ENCODE measurements around the gene PHLPP1.
"Not testable (repeated sequence)": the region's sequence is repeated elsewhere in the genome, so short reads cannot be mapped to it uniquely, and the experiment has no call there.

Gene PHLPP1
- 25.8 to 37.1 (median 29.9) reads per million in 4 experiments for total RNA-seq

DNA sequence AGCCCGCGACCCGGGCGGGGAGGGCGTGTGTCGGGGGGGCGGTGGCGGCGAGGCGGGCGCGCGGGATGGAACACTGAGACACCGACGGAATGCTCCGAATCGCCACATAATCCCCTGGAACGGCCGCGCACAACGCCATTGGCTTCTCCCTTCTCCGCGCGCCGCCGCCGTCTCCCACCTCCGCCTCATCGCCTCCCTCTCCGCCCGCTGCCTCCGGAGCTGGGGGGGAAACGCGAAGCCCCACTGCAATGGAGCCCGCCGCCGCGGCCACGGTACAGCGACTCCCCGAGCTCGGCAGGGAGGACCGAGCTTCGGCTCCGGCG lies at the start of gene PHLPP1:
Gene PHLPP1, plus strand, starts transcription at position 106 of the 323 bp plus-strand sequence. Its CDS starts 143 bp downstream, at position 249.
- no peak for DNase-seq

DNA sequence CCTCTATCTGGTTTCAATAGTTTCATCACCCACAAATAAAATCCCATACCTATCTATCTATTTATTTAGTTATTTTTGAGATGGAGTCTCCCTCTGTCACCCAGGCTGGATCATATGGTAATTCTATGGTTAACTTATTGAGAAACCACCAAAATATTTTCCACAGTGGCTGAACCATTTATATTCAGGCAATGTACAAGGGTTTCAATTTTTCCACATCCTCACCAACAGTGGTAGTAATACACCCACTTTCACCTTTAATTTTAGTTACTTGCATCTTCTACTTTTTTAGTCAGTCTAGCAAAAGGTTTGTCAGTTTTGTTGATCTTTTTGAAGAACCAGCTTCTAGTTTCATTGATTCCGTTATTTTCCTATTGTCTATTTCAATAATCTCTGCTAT lies 46.1 kb upstream of the PHLPP1 start:
- no peak for DNase-seq

DNA sequence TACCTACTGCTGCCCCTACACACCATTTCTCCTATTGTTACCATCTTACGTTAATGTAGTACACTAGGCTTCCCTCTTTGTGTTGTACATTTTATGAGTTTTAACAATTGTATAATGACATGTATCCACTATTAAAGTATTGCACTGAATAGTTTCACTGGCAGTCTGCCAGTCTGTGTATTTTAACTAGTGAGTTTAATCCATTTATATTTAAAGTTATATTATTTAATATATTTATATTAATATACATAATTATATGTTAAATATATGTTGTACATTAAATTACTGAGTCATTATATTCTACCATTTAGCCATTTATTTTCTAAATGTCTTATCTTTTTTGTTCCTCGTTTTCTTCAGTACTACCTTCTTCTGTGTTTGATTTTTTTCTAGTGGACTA lies 44.8 kb upstream of the PHLPP1 start:
- DNase-seq = no peak

DNA sequence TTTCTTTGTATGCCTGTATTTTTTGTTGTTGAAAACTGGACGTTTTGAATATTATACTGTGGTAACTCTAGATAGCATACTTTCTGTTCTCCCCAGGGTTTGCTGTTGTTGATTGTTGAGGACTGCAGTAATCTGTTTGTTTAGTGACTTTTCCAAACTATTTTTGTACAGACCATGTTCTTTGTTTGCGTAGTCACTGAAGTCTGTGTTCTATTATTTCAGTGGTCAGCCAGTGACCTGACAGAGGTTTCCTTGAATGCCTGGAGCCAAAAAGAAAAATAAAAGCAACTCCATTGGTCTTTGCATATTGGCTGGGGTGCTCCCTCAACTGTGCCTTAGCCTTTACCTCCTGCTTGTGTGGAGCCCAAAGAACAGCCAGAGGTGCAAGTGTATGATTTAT lies 42.7 kb upstream of the PHLPP1 start:
- DNase-seq = no peak

DNA sequence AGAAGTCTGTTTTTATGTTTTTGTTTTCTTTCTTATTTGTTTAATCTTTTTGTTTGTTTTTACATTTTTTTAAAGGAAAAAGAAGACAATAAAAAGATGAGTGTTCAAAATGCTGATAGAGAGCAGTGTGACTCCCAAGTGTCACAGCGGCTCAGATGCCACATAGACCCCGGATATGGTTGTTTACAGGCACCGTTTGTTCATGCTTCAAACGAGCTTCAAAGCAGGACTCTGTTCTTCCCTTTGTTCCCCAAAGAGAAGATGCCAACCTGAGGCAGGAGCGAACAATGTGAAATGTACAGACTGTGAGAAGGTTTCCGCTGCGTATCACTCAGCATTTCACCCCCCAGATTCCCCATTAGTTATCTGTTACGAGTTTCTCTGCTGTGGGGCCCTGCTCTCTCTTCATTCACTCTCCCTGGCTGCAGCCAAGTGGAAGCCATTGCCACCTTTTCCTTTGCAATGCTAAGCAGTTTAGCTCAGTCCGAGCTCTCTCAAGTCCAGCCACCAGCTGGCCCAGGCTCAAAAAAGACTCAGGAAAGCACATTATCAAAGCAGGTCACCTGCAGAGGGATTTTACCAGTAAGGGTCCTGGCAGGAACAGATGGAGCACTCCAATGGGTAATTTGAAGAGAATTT lies 36.4 kb upstream of the PHLPP1 start:
- DNase-seq = no peak

DNA sequence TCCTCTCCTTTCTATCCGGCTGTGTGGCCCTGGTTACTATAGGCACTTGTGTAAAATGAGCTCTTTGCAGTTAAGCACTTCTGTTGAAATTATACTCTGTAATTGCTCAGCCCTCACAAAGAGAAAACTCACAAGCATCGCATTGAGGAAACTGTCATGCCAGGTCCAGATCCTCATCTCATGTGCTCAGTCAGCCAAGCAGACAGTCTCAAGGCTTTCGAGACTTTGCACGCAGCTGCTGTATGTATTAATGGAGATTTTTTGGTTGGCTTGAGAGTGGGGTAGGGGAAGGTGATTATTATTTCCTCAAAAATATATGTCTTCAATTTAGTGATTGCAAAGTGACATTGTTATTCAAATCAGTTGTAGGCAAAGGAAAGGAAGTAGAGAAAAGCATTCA lies 33.0 kb upstream of the PHLPP1 start:
- DNase-seq = no peak

DNA sequence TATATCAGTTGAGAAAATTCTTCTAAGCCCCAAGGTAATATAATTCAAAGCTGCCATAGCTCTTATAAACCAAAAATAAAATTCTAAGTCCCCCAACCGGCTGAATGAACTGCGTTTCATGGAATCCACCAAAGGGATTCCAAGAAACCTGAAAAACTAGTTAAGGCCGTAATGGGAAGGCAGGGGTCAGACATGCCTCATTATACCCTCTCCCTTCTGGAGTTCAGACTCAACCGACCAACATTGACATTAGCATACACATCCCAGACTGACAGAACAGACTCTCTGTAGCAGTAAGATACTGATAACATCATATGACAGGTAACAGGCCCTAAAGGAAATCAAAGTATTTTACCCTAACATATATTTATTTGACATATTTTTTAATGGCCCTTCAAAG lies 31.4 kb upstream of the PHLPP1 start:
- DNase-seq = no peak

DNA sequence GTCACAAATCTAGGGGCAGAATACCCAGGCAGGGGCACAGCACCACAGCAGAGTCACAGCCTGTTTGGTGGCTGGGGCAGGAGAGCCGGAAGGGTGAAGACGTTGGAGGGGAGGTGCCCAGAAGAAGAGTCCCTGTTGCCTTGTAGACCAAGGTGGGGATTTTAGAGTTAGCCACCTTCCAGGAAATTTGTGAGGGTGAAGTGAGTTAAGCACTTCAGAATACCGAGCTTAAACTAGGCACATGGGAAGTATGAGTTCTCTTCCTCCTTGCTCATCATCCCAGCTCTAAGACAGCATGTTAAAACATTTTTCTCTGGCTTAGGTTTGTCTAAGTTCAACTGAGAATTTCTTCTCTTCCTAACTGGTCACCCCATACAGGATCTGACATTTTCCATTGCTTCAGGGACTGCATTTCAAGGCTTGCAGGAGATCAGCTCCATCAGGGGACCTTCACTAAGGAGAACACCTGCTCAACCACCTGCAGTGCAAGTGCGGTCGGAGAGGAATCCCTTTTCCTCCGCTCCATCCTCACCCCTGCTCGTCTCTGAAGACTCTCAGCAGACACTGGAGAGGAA lies 26.5 kb upstream of the PHLPP1 start:
- DNase-seq = no peak

DNA sequence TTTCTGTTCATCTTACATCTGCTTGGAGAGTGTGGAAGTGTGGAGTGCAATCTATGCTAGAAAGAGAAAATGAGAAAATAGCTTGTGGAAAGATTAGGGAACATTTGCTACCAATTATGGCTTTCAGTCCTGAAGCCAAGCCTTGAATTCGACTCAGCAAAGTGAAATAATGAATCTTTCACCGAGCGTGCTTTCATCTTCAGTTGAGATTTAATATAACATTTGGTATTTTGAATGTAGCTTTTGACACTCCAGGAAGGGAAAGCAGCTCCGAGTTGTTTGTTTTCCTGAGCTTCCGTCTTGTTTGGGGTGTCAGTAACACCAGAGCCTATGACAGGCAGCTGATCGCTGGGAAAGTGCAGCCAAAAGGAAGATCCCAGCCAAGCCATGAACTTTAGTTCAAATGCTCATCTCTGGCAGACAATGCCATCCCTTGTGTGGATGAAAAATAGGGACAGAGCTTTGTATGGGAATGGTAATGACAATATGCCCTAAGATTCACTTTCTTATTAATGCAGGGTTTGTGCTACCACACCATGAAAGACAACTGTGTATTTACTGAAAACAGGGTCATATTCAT lies 25.0 kb upstream of the PHLPP1 start:
- no peak for DNase-seq

DNA sequence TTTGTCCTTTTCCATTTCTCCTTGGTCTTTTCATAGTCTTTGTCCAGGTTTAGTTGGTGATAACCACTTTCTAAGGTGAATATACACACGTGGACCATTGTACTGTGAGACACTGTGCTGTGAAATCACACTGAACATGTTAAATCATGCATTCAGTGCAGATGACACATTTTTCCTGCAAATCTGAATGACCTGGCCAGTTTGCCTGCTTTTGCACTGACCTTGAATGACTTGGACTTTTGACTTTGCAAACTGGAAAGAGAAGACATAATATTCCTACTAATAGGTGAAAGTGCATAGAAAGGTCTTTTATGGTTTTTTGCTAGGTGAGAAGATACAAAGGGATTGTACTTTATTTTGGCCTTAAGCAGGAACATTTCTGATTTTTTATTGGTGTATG lies 21.7 kb upstream of the PHLPP1 start:
- no peak for DNase-seq

DNA sequence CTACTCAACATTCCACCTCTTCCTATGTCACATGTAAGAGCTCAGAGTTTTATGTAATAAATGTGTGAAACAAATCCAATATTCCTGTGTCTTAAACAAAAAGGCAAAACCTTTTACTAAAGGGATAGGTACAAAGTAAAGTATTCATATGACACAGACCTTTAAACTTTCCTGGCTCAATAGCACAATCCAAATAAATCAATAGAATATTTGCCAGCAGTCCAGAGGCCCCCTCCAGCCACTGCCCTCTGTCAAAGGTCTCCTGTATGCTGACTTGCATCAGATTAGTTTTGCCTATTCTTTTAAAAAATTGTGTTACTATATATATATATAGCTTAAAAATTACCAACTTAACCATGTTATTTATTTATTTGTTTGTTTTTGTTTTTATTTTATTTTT lies 17.7 kb upstream of the PHLPP1 start:
- DNase-seq = no peak

DNA sequence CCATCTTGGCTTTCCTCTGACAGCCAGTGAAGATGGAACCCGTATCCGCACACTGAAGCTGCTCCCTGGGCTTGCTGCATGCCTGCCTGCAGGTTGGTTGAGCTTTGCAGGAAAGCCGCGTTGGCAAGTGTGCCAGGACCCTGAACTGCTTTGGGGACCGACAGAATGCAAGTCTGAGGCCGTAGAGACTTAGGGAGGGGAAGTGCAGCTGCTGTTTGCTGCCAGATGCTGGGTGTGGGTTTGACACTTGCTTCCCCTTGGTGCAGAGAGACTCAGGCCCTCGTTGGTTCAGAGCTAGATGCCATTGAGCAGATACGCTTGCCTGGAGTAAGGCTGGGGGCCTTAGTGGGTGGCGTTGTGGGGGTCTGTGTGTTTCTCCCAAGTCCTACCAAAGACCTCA lies 13.1 kb upstream of the PHLPP1 start:
- DNase-seq = no peak

DNA sequence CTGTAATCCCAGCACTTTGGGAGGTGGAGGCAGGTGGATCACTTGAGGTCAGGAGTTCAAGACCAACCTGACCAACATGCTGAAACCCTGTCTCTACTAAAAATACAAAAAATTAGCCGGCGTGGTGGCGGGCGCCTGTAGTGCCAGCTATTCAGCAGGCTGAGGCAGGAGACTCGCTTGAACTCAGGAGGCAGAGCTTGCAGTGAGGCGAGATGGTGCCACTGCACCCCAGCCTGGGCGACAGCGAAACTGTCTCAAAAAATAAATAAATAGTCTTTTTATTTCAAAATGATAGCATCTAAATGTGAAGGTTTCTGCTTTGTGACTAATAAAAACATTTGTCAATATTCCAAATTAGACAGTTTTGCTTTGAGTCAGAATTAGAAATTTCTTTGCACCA lies 8.5 kb upstream of the PHLPP1 start:
- DNase-seq = not testable (repeated sequence)

DNA sequence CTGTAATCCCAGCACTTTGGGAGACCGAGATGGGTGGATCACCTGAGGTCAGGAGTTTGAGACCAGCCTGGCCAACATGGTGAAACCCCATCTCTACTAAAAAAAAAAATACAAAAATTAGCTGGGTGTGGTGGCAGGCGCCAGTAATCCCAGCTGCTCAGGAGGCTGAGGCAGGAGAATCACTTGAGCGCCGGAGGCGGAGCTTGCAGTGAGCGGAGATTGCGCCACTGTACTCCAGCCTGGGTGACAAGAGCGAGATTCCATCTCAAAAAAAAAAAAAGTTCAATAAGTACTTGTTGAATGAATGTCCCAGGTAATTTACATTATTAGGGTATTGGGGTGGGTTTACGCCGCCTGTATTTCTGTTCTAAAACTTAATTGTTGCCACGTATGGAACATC lies 5.4 kb upstream of the PHLPP1 start:
- DNase-seq = not testable (repeated sequence)

DNA sequence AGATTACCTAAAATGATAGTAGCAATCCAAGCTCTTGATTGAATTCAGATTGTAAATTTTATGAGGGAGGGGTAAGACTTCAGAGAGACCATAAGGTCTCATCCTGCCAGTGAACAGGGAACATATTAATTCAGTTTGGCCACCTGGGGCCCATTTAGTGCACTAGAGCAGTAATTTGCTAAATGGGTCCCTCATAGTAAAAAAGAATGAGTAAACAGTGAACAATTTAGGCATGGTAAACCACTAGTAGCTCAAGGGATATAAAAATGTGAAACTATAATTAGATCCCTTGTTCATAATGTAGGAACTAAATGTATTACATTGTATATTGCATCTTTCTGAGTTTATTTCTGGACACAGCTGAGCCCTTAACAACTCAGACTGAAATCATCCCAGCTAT lies 4.9 kb upstream of the PHLPP1 start:
- no peak for DNase-seq

DNA sequence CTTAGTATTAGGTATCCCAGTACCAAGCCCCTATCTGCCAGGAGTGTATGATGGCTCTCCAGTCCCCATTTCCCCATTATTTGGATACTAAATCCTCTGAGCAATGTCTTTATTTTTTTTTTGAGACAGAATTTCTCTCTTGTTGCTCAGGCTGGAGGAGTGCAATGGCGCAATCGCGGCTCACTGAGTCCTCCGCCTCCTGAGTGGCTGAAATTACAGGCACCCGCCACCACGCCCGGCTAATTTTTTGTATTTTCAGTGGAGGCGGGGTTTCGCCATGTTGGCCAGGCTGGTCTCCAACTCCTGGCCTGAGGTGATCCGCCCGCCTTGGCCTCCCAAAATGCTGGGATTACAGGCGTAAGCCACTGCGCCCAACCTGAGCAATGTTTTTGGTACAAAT lies 3.6 kb upstream of the PHLPP1 start:
- no peak for DNase-seq

DNA sequence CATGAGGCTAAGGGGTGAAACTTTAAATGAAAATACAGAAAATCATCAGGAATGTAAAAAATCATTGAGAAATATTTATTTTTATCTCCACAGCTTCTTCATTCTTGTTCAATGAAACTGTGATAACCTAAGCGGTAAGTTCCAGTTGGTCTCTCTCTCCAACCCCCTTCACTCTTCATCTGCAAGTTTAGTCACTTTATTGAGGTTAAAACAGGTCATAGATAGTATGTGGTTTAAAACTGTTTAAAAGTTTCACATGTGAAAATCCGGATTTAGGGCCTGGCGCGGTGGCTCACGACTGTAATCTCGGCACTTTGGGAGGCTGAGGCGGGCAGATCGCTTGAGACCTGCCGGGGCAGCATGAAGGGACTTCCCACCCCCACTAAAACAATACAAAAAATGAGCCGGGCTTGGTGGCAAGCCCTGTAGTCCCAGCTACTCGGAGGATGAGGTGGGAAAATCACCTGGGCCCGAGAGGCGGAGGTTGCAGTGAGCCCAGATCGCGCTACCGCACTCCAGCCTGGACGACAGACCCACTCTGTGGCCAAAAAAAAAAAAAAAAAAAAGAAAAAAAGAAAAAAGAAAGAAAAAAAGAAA lies 1.6 kb upstream of the PHLPP1 start:
- no peak for DNase-seq

DNA sequence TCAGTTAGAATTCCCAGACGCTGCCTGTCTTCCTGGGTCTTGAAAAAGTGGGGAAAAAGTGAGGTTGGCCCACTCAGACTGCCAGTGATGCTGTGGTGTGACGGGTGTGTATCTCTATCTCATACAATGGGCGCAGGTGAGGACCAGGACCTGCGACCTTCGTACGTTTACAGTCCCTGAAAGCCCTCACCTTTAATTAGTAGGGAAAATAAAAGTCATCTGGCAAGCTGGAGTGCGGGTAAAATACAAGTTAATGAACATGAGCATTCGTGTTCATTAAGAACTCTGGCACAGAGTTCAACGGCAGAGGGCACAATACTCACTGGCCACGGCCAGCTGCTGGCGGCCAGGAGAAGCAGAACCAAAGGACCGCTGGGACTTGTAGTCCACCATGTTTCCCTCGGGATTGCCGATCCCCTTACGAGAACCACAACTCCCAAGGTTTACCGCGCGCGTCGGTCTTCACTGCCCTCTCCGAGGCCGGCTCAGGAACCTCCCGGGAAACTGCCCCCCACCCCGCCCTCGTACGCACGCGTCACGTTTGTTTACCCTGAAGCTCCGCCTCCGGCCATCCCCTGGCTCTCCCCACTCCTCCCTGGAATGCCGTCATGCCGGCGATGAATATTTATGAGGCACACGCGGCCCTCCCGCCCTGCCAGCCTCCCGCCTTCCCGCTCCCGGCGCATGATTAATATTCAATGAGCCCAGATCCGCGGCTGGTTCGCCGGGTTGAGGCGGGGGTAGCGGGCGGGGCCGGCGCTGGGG lies 488 bp upstream of the PHLPP1 start:
- DNase-seq = peak; percentile 91

DNA sequence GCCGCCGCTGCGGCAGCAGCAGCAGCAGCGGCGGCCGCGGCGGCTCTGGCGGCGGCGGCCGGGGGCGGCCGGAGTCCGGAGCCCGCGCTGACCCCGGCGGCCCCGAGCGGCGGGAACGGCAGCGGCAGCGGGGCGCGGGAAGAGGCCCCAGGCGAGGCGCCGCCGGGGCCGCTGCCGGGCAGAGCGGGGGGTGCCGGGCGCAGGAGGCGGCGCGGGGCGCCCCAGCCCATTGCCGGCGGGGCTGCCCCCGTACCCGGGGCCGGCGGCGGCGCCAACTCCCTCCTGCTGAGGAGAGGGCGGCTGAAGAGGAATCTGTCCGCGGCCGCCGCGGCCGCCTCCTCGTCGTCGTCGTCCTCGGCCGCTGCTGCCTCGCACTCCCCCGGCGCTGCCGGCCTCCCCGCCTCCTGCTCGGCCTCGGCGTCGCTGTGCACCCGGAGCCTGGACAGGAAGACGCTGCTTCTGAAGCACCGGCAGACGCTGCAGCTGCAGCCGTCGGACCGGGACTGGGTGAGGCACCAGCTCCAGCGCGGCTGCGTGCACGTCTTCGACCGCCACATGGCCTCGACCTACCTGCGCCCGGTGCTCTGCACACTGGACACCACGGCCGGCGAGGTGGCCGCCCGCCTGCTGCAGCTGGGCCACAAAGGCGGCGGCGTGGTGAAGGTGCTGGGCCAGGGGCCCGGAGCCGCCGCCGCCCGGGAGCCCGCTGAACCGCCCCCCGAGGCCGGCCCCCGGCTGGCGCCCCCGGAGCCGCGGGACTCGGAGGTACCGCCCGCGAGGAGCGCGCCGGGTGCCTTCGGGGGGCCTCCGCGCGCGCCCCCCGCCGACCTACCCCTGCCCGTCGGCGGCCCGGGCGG lies 646 bp downstream of the PHLPP1 start:
- peak; percentile 5 for DNase-seq

DNA sequence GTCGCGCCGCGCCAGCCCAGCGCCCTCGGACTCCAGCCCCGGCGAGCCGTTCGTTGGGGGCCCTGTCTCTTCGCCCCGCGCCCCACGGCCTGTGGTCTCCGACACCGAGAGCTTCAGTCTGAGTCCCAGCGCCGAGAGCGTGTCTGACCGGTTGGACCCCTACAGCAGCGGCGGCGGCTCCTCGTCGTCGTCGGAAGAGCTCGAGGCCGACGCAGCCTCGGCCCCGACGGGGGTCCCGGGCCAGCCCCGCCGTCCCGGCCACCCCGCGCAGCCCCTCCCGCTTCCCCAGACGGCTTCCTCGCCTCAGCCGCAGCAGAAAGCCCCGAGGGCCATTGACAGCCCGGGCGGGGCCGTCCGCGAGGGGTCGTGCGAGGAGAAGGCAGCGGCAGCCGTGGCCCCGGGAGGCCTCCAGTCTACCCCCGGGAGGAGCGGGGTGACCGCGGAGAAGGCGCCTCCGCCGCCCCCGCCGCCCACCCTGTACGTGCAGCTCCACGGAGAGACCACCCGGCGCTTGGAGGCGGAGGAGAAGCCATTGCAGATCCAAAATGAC lies 1.4 kb downstream of the PHLPP1 start:
- peak; percentile 28 for DNase-seq

DNA sequence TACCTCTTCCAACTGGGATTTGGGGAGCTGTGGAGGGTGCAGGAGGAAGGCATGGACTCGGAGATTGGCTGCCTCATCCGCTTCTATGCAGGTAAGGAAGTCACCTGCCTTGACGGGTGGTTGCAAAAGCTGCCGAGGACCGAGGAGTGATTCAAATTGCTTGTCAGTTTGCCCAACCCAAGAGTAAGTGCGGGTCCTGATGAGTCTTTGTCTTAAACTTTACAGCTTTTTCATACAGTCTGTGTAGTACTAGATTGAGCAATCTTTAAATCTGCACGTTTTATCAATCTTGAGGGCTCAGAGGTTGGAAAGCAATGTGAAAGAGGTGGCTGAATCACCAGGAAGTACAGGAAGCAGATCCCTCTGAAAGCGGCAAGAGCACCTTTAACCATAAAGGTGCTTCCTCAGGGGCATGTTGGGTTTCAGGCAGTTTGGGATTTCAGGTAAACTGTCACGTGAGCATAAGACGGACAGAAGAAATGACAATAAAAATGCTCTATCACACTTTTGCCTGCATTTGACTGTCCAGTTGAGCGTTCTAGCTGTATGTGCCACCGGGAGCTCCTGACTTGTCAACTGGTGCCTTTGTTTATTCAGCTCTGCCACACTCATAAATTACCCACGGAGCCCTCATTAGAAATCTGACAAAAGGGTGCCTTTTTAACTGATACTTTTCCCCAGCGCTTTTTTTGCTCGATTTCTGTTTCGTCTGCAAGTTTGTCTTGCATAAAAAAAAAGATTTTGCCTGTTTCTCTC lies 2.0 kb downstream of the PHLPP1 start:
- DNase-seq = peak; percentile 23
